ENCODE results near the gene KCNT1. TPM values are rescaled to one million over a fixed set of nuclear protein-coding genes. Genes with fewer than 3 reads are reported as not detected.

KCNT1 gene
- total RNA-seq, 1 experiment from 2014 or later: not detected

- no peak for DNase-seq (ENCODE audit: low read depth, low spot score)
- in situ Hi-C loops (cut with HindIII; ENCODE audit: low pct_unique_long_range_greater_than_20kb, low sequenced_read_pairs): no loop called here
These were observed 47.4 kb downstream of the KCNT1 start for GRCh38 chr9:135749171-135750045.

GRCh38 chr9:135750786-135751185 lies 48.8 kb downstream of the KCNT1 start:
- DNase-seq (ENCODE audit: low read depth, low spot score): no peak
- in situ Hi-C loops (cut with HindIII; ENCODE audit: low pct_unique_long_range_greater_than_20kb, low sequenced_read_pairs): no loop called here

- in situ Hi-C loops (cut with HindIII; ENCODE audit: low pct_unique_long_range_greater_than_20kb, low sequenced_read_pairs): no loop called here
- DNase-seq (ENCODE audit: low read depth, low spot score): no peak
These were observed 49.5 kb downstream of the KCNT1 start for GRCh38 chr9:135751501-135751900.

- DNase-seq (ENCODE audit: low read depth, low spot score): no peak
- in situ Hi-C loops (cut with HindIII; ENCODE audit: low pct_unique_long_range_greater_than_20kb, low sequenced_read_pairs): no loop called here
These were observed 50.6 kb downstream of the KCNT1 start for GRCh38 chr9:135752281-135753204.

GRCh38 chr9:135753391-135754105 lies 51.6 kb downstream of the KCNT1 start:
- DNase-seq (ENCODE audit: low read depth, low spot score): no peak
- in situ Hi-C loops (cut with HindIII; ENCODE audit: low pct_unique_long_range_greater_than_20kb, low sequenced_read_pairs): no loop called here

- in situ Hi-C loops (cut with HindIII; ENCODE audit: low pct_unique_long_range_greater_than_20kb, low sequenced_read_pairs): no loop called here
- DNase-seq (ENCODE audit: low read depth, low spot score): no peak
These were observed 54.6 kb downstream of the KCNT1 start for GRCh38 chr9:135756576-135756975.

GRCh38 chr9:135757356-135757755 lies 55.4 kb downstream of the KCNT1 start:
- in situ Hi-C loops (cut with HindIII; ENCODE audit: low pct_unique_long_range_greater_than_20kb, low sequenced_read_pairs): no loop called here
- DNase-seq (ENCODE audit: low read depth, low spot score): no peak

- no peak for DNase-seq (ENCODE audit: low read depth, low spot score)
- in situ Hi-C loops (cut with HindIII; ENCODE audit: low pct_unique_long_range_greater_than_20kb, low sequenced_read_pairs): no loop called here
These were observed 56.1 kb downstream of the KCNT1 start for GRCh38 chr9:135758056-135758455.

- no peak for DNase-seq (ENCODE audit: low read depth, low spot score)
- in situ Hi-C loops (cut with HindIII; ENCODE audit: low pct_unique_long_range_greater_than_20kb, low sequenced_read_pairs): no loop called here
These were observed 56.9 kb downstream of the KCNT1 start for GRCh38 chr9:135758870-135759269.

- in situ Hi-C loops (cut with HindIII; ENCODE audit: low pct_unique_long_range_greater_than_20kb, low sequenced_read_pairs): no loop called here
- DNase-seq (ENCODE audit: low read depth, low spot score): no peak
These were observed 57.8 kb downstream of the KCNT1 start for GRCh38 chr9:135759676-135760300.

- in situ Hi-C loops (cut with HindIII; ENCODE audit: low pct_unique_long_range_greater_than_20kb, low sequenced_read_pairs): no loop called here
- no peak for DNase-seq (ENCODE audit: low read depth, low spot score)
These were observed 58.5 kb downstream of the KCNT1 start for GRCh38 chr9:135760465-135760864.

- DNase-seq (ENCODE audit: low read depth, low spot score): no peak
- in situ Hi-C loops (cut with HindIII; ENCODE audit: low pct_unique_long_range_greater_than_20kb, low sequenced_read_pairs): no loop called here
These were observed 59.3 kb downstream of the KCNT1 start for GRCh38 chr9:135761150-135761844.

GRCh38 chr9:135761845-135762168 lies 59.8 kb downstream of the KCNT1 start:
- in situ Hi-C loops (cut with HindIII; ENCODE audit: low pct_unique_long_range_greater_than_20kb, low sequenced_read_pairs): no loop called here
- no peak for DNase-seq (ENCODE audit: low read depth, low spot score)

- no peak for DNase-seq (ENCODE audit: low read depth, low spot score)
- in situ Hi-C loops (cut with HindIII; ENCODE audit: low pct_unique_long_range_greater_than_20kb, low sequenced_read_pairs): no loop called here
These were observed 60.9 kb downstream of the KCNT1 start for GRCh38 chr9:135762921-135763320.

GRCh38 chr9:135763716-135764446 lies 61.9 kb downstream of the KCNT1 start:
- in situ Hi-C loops (cut with HindIII; ENCODE audit: low pct_unique_long_range_greater_than_20kb, low sequenced_read_pairs): no loop called here
- no peak for DNase-seq (ENCODE audit: low read depth, low spot score)

- in situ Hi-C loops (cut with HindIII; ENCODE audit: low pct_unique_long_range_greater_than_20kb, low sequenced_read_pairs): no loop called here
- no peak for DNase-seq (ENCODE audit: low read depth, low spot score)
These were observed 62.7 kb downstream of the KCNT1 start for GRCh38 chr9:135764731-135765130.

GRCh38 chr9:135765416-135765815 lies 63.4 kb downstream of the KCNT1 start:
- in situ Hi-C loops (cut with HindIII; ENCODE audit: low pct_unique_long_range_greater_than_20kb, low sequenced_read_pairs): no loop called here

More at GRCh38 chr9:135765416-135765815, 63.4 kb downstream of the KCNT1 start:
- DNase-seq (ENCODE audit: low read depth, low spot score): no peak

Data from SK-MEL-5 (cell line).